GM08714 (cell line): Measurements from ENCODE around the gene ARFRP1.
A peak's percentile ranks its signal among the peaks of the same experiment; 100 is the strongest.

Experiments
- H3K4me3 ChIP-seq: fragments of 200-500 bp; sonication (Bioruptor generic); 2 replicates; pipeline ENCODE4 v1.5.1; 2014; ENCODE audit warnings: mild to moderate bottlenecking, low read length, inconsistent platforms
- ZNF274 ChIP-seq: IDR thresholded peaks from 2 replicates; pipeline ENCODE4 v1.6.1; 2012; ENCODE audit warnings: mild to moderate bottlenecking, low read depth, low read length

Gene ARFRP1

GRCh38 chr20:63707558-63708300, at the start of gene ARFRP1, which contains the start of gene ZGPAT:
ARFRP1 (minus strand) TSS chr20:63707976; CDS start chr20:63707091, 885 bp downstream.
ZGPAT (plus strand) TSS chr20:63708039; CDS start chr20:63708581, 542 bp downstream.
- H3K4me3 ChIP-seq = peak within 1 kb of the TSS; percentile 92
- TF ChIP-seq ZNF274 = no peak

- no peak for TF ChIP-seq ZNF274
- no peak overlapping the region for H3K4me3 ChIP-seq
Observed at GRCh38 chr20:63756648-63756991, 48.8 kb upstream of the ARFRP1 start.

GRCh38 chr20:63755933-63756647, 48.3 kb upstream of the ARFRP1 start:
- H3K4me3 ChIP-seq = no peak overlapping the region
- no peak for TF ChIP-seq ZNF274

GRCh38 chr20:63754008-63754407, 46.2 kb upstream of the ARFRP1 start:
- TF ChIP-seq ZNF274 = no peak
- H3K4me3 ChIP-seq = no peak overlapping the region

- H3K4me3 ChIP-seq = no peak overlapping the region
- no peak for TF ChIP-seq ZNF274
Observed at GRCh38 chr20:63753381-63753780, 45.6 kb upstream of the ARFRP1 start.

- H3K4me3 ChIP-seq = no peak overlapping the region
- no peak for TF ChIP-seq ZNF274
Observed at GRCh38 chr20:63752411-63753101, 44.8 kb upstream of the ARFRP1 start.

GRCh38 chr20:63751471-63752271, 43.9 kb upstream of the ARFRP1 start:
- H3K4me3 ChIP-seq = no peak overlapping the region

GRCh38 chr20:63750807-63751470, 43.2 kb upstream of the ARFRP1 start:
- no peak overlapping the region for H3K4me3 ChIP-seq
- no peak for TF ChIP-seq ZNF274

More at GRCh38 chr20:63751471-63752271, 43.9 kb upstream of the ARFRP1 start:
- TF ChIP-seq ZNF274 = no peak

- no peak for TF ChIP-seq ZNF274
- no peak overlapping the region for H3K4me3 ChIP-seq
Observed at GRCh38 chr20:63749597-63750508, 42.1 kb upstream of the ARFRP1 start.

- TF ChIP-seq ZNF274 = no peak
- H3K4me3 ChIP-seq = no peak overlapping the region
Observed at GRCh38 chr20:63748934-63749270, 41.1 kb upstream of the ARFRP1 start.

- TF ChIP-seq ZNF274 = no peak
- H3K4me3 ChIP-seq = no peak overlapping the region
Observed at GRCh38 chr20:63748070-63748933, 40.5 kb upstream of the ARFRP1 start.

GRCh38 chr20:63747622-63748069, 39.9 kb upstream of the ARFRP1 start:
- no peak overlapping the region for H3K4me3 ChIP-seq
- TF ChIP-seq ZNF274 = no peak
